ENCODE data around the gene EPS8L2.

Gene EPS8L2

DNA sequence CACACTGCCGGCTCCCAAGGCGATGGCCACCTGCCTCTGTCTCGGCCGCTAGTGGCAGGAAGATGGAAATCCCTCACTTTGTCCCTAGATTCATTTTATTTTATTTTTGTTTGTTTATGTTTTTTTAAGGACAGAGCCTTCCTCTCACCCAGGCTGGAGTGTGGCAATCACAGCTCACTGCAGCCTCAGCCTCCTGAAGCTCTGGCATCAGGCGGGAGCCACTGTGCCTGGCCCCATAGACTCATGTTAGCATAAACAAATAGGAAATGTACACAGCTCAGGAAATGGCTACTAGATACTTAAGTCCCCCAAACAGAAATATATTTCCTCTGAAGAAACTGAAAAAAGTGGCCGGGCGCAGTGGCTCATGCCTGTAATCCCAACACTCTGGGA, 6.9 kb upstream of the EPS8L2 start:
- peaks cover 7% of the 10 kb centered on the region for H3K36me3 ChIP-seq (ENCODE audit: control insufficient read depth, insufficient read depth, low read length)
- H3K9ac ChIP-seq (ENCODE audit: low read depth, low read length), result no peak overlapping the region
- no peak overlapping the region for H3K4me3 ChIP-seq (ENCODE audit: low read depth, low read length)
- H3K9me3 ChIP-seq (ENCODE audit: control insufficient read depth, insufficient read depth, low read length), result no peaks in the 10 kb centered on the region
- H3K4me1 ChIP-seq (ENCODE audit: control insufficient read depth, insufficient read depth, low read length), result peaks cover 11% of the 10 kb centered on the region
- H3K27me3 ChIP-seq (ENCODE audit: control insufficient read depth, insufficient read depth, low read length), result no peaks in the 10 kb centered on the region

DNA sequence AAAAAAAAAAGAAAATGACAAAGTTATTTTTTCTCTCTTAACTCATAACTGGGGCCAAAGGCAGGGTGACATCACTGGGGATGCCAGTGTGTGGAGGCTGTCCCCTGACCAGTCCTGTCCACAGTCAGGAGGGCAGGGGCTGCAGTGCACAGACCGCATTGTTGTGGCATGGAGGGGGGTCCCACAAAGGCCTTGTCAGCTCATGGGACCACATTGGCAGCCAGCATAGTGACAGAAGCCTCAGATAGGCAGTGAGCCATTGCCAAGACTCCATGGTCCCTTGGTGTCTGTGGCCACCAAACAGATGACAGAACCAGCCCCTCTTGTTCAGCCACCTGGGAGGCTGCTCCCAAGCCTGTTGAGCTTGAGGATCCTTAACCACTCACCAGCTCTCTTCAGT, 6.3 kb upstream of the EPS8L2 start:
- peaks cover 13% of the 10 kb centered on the region for H3K36me3 ChIP-seq (ENCODE audit: control insufficient read depth, insufficient read depth, low read length)
- H3K27me3 ChIP-seq (ENCODE audit: control insufficient read depth, insufficient read depth, low read length), result no peaks in the 10 kb centered on the region
- H3K9me3 ChIP-seq (ENCODE audit: control insufficient read depth, insufficient read depth, low read length), result no peaks in the 10 kb centered on the region
- no peak overlapping the region for H3K9ac ChIP-seq (ENCODE audit: low read depth, low read length)
- H3K4me1 ChIP-seq (ENCODE audit: control insufficient read depth, insufficient read depth, low read length), result peaks cover 11% of the 10 kb centered on the region
- H3K4me3 ChIP-seq (ENCODE audit: low read depth, low read length), result no peak overlapping the region

DNA sequence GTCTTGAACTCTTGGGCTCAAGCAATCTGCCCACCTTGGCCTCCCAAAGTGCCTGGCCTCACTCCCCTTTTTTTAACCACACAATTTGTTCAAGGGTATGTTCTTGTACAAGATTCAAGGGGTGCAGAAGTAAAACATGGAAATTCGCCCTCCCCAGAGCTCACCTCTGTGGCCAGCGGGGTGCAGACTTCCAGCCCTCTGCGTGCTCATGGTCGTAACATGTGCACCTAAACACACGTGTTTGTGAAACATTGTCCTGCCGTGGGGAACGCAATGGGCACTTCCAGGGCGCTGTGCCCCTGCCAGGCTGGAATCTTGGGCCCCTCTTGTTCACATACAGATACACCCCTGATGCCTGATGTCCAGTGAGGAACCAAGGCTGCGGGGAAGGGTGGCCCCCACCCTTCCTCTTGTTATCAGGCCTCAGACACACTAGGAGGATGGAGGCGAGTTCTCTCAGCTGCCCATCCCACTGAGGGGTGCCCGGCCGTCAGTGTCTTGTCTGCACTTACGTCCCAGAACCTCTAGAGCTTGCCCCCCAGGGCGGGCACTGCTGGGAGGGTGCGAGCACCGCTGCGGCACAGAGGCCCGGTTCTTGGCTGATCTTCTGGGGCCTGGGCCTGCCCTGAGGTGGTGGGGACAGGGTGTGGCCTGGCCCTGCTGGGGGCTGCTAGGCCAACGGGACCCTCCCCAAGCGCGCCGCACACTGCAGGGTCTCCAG, 4.1 kb upstream of the EPS8L2 start:
- H3K27me3 ChIP-seq (ENCODE audit: control insufficient read depth, insufficient read depth, low read length), result no peaks in the 10 kb centered on the region
- H3K4me1 ChIP-seq (ENCODE audit: control insufficient read depth, insufficient read depth, low read length), result peaks cover 11% of the 10 kb centered on the region
- H3K9me3 ChIP-seq (ENCODE audit: control insufficient read depth, insufficient read depth, low read length), result no peaks in the 10 kb centered on the region
- peaks cover 17% of the 10 kb centered on the region for H3K36me3 ChIP-seq (ENCODE audit: control insufficient read depth, insufficient read depth, low read length)
- H3K4me3 ChIP-seq (ENCODE audit: low read depth, low read length), result no peak overlapping the region
- no peak overlapping the region for H3K9ac ChIP-seq (ENCODE audit: low read depth, low read length)

DNA sequence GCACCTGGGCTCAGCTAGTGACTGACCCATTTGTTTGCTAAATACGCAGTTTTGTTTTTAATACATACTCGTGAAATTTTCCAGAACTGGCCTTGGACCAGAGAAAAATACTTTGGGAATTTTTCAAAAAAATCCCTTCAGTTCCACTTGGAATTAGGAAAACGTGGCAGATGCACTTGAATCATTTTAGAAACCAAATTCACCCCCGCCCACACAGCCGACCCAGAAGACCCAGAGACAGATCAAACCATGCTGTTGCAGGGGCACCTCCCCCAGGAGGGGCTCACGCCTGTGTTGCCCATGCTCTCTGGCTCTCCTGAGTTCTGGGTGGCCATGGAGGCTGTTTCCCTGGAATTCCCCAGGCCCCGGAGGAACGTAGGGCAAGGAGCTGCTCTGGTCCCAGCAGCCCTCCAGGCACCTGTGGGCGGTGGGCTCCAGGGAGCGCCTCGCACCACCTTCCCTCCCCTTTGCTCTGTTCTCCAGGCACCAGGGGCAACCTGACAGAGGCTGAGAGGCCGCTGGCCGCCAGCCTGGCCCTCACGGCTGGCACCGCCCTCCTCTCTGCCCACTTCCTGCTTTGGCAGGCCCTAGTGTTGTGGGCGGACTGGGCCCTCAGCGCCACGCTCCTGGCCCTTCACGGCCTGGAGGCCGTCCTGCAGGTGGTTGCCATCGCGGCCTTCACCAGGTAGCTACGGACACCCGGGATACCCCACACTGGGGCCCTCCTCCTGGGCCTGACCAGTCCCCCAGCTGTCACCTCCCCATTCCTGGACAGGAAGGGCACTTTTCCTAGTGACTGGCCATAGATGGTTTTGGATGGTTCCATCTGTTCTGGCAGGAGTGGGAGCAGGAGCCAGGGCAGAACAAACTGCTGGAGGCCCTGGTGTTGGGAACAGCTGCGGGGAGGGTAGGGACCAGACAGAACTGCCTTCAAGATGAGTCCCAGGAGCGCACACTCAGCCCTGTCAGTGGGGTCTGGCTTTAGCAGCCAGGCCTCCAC, 3.3 kb upstream of the EPS8L2 start:
- Histone ChIP-seq H3K27me3 (ENCODE audit: control insufficient read depth, insufficient read depth, low read length) (no peaks in the 10 kb centered on the region), H3K4me3 (ENCODE audit: low read depth, low read length) (no peak overlapping the region), H3K9ac (ENCODE audit: low read depth, low read length) (no peak overlapping the region), H3K4me1 (ENCODE audit: control insufficient read depth, insufficient read depth, low read length) (peaks cover 5% of the 10 kb centered on the region), H3K36me3 (ENCODE audit: control insufficient read depth, insufficient read depth, low read length) (peaks cover 20% of the 10 kb centered on the region), H3K9me3 (ENCODE audit: control insufficient read depth, insufficient read depth, low read length) (no peaks in the 10 kb centered on the region)

DNA sequence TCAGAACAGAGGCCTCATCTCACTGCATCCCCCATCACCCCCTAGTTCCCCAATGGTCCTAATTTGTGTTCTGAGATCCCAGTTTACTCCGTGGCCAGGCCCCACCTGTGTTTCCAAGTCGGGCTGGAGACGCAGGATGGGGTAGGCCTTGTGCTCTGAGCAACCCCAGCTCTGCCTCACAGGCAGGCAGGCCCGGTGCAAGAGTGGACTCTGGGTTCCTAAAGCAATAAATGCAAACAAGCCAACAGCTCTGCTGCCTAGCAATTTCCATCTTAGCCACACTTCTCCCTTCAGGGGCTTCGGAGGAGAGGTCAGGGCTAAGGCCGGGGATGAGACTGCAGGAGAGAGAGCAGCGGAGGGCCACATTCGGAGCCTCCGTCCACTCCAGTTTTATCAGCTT, 2.5 kb upstream of the EPS8L2 start:
- no peaks in the 10 kb centered on the region for H3K4me1 ChIP-seq (ENCODE audit: control insufficient read depth, insufficient read depth, low read length)

DNA sequence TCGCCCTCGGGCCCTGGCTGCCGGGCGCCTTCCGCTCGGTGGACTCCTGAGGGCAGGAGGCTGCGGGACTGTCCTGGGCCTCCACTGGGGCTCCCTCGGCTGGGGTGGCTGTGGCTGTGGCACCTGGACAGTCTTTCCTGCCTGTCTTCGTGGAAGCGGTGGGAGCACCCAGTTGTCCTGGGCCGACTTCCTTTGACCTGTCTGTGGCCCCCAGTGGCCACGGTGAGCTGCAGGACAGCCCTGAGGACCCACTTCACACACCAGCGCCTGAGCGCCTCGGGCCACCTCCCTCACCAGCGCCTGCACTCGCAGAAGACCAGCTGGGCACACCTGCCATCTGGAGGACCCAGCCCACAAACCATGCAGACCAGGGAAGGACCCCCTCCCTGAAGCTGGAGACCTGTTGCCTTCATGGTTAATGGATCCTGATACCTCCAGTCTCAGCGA, 1.8 kb upstream of the EPS8L2 start:
- H3K4me3 ChIP-seq (ENCODE audit: low read depth, low read length), result no peak overlapping the region
- no peak overlapping the region for H3K9ac ChIP-seq (ENCODE audit: low read depth, low read length)
- H3K4me1 ChIP-seq (ENCODE audit: control insufficient read depth, insufficient read depth, low read length), result no peaks in the 10 kb centered on the region
- peaks cover 17% of the 10 kb centered on the region for H3K36me3 ChIP-seq (ENCODE audit: control insufficient read depth, insufficient read depth, low read length)
- H3K27me3 ChIP-seq (ENCODE audit: control insufficient read depth, insufficient read depth, low read length), result no peaks in the 10 kb centered on the region
- H3K9me3 ChIP-seq (ENCODE audit: control insufficient read depth, insufficient read depth, low read length), result no peaks in the 10 kb centered on the region

More for the DNA sequence above, 2.5 kb upstream of the EPS8L2 start:
- H3K4me3 ChIP-seq (ENCODE audit: low read depth, low read length), result no peak overlapping the region
- no peak overlapping the region for H3K9ac ChIP-seq (ENCODE audit: low read depth, low read length)
- H3K9me3 ChIP-seq (ENCODE audit: control insufficient read depth, insufficient read depth, low read length), result no peaks in the 10 kb centered on the region
- peaks cover 20% of the 10 kb centered on the region for H3K36me3 ChIP-seq (ENCODE audit: control insufficient read depth, insufficient read depth, low read length)
- no peaks in the 10 kb centered on the region for H3K27me3 ChIP-seq (ENCODE audit: control insufficient read depth, insufficient read depth, low read length)

DNA sequence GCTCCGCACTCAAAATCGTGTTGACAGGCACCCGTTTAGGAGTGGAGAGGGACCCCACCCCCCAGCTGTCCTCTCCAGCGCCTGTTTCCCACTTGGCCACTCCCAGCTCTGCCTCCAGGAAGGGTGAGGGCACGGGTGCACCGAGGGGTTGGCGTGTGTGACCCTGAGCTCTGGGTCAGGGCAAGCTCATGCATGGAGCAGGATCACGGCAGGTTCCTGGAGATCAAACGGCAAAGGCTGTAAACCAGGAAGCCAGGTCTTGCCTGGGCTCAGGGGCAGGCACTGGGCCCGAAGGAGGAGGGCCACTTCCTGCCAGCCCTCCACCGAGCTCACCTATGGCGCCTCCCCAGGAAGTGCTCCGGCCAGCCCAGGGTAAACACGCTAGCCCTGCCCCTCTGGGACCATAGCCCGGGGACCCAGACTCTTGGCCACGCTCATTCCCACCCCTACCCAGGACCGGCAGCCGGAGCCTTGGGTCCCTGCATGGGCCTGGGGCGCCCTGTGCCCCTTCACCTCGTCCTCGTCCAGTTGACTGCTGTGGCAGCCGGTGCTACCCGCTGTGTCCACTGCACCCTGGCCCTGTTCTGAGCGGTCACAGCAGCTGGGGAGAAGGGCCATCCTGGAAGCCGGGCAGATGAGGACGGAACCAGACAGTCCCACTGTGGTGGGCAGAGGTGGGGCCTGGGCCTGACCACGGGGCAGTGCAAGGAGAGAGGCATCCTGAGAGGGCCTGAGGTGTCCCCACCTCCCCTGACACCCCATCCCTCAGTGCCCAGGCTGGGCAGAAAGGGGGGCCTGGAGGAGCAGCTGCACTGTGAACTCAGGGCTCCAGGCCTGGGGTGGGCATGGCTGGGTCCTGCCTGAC, 1.0 kb upstream of the EPS8L2 start:
- H3K36me3 ChIP-seq (ENCODE audit: control insufficient read depth, insufficient read depth, low read length), result peaks cover 17% of the 10 kb centered on the region
- no peaks in the 10 kb centered on the region for H3K9me3 ChIP-seq (ENCODE audit: control insufficient read depth, insufficient read depth, low read length)
- peaks cover 2% of the 10 kb centered on the region for H3K4me1 ChIP-seq (ENCODE audit: control insufficient read depth, insufficient read depth, low read length)
- no peaks in the 10 kb centered on the region for H3K27me3 ChIP-seq (ENCODE audit: control insufficient read depth, insufficient read depth, low read length)
- H3K9ac ChIP-seq (ENCODE audit: low read depth, low read length), result peak overlapping the region; percentile 12
- H3K4me3 ChIP-seq (ENCODE audit: low read depth, low read length), result peak overlapping the region; percentile 37

DNA sequence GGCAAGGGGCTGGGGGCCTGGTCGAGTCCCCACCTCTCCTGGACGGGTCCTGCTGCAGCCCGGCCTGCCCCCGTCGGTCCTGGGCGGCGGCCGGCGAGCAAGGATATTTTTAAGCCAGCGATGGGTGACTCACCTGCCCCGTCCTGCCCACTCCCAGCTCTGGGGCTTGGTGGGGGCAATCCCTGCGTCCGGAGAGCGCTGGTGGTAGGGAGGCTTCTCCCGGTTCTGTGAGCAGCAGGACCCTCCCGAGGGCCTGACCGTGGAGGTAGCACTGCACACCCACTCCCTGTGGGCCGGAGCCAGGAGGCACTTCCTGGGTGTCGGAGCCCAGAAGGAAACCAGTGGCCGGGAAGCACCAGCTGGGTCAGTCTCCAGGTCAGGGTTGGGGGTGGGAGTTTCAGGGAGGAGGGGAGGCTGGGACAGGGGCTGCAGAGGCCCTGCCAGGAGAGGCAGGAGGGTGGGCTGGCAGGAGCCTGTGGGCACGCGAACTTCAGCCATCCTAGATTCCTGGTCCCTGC, 467 bp downstream of the EPS8L2 start:
- H3K9me3 ChIP-seq (ENCODE audit: control insufficient read depth, insufficient read depth, low read length), result no peaks in the 10 kb centered on the region
- H3K4me3 ChIP-seq (ENCODE audit: low read depth, low read length), result peak overlapping the region; percentile 77
- peaks cover 4% of the 10 kb centered on the region for H3K4me1 ChIP-seq (ENCODE audit: control insufficient read depth, insufficient read depth, low read length)
- no peaks in the 10 kb centered on the region for H3K27me3 ChIP-seq (ENCODE audit: control insufficient read depth, insufficient read depth, low read length)
- peak overlapping the region; percentile 88 for H3K9ac ChIP-seq (ENCODE audit: low read depth, low read length)
- peaks cover 17% of the 10 kb centered on the region for H3K36me3 ChIP-seq (ENCODE audit: control insufficient read depth, insufficient read depth, low read length)

DNA sequence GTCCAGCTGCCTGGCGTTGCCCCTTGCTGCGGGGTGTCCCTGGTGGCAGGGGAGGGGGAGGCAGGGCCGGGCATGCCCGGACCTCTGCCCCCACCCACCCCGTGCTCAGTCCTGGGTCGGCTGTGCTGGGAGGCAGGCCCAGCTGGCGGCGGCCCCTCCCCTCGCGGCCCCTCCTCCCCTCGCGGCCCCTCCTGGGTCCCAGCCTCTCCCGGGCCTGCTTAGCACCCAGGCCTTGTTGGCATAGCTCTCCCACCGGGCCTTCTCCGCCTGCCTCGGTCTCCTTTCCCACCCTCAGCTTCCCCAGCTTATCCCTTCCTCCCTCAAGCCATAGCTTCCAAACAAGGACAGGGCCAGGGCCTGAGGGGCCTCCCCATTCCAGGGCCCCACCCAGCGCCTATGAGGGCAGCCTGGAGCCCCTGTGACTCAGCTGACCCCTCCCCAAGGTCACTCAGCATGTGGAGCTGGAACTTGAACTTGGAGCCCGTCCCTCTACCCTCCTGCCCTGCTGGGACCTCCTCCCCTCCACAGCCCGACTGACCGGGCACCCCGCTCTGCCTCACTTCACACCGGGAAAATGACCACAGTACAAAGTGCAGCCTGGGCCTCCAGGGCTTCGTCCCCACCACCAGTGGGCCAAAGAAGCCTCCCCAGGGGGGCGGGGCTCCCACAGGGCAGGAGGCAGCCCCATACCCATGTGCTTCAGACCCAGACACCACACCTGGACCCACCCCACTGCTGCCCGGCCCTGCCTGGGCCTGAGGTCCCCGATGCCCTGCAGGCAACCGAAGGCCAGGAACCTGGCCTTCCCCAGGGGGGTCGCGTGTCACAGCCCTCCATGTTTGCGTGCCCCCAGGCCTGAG, 1.2 kb downstream of the EPS8L2 start:
- H3K27me3 ChIP-seq (ENCODE audit: control insufficient read depth, insufficient read depth, low read length), result no peaks in the 10 kb centered on the region
- H3K9ac ChIP-seq (ENCODE audit: low read depth, low read length), result peak overlapping the region; percentile 88
- peak overlapping the region; percentile 77 for H3K4me3 ChIP-seq (ENCODE audit: low read depth, low read length)
- H3K36me3 ChIP-seq (ENCODE audit: control insufficient read depth, insufficient read depth, low read length), result peaks cover 17% of the 10 kb centered on the region
- peaks cover 4% of the 10 kb centered on the region for H3K4me1 ChIP-seq (ENCODE audit: control insufficient read depth, insufficient read depth, low read length)
- H3K9me3 ChIP-seq (ENCODE audit: control insufficient read depth, insufficient read depth, low read length), result no peaks in the 10 kb centered on the region

DNA sequence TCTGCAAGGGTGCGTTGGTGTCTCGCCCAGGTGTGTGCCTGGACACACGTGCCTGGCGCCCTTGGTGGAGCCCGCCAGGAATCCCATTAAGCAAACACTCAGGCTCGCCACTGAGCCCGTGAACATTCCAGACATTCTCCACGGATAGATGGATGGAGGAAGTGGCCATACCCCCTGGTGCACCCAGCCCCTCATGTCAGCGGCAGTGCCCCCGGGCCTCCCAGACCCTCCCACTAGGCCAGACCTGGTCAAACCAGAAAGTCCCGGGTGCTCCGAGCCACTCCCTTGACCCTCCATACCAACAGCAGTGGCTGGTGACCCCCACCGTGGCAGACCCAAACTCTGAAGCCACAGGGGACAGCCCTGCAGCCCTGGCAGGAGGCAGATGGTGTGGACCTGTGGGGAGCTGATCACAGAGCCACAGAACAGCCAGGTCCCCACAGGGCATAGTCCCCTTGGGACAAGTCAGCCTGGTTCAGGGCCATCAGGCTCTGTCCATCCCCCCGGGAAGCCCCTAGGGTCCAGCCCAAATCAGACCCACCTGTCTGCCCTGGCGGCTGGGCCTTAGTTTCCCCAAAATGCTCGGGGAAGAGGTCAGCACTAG, 1.9 kb downstream of the EPS8L2 start:
- H3K27me3 ChIP-seq (ENCODE audit: control insufficient read depth, insufficient read depth, low read length), result no peaks in the 10 kb centered on the region
- no peak overlapping the region for H3K4me3 ChIP-seq (ENCODE audit: low read depth, low read length)
- peaks cover 4% of the 10 kb centered on the region for H3K4me1 ChIP-seq (ENCODE audit: control insufficient read depth, insufficient read depth, low read length)
- H3K9me3 ChIP-seq (ENCODE audit: control insufficient read depth, insufficient read depth, low read length), result no peaks in the 10 kb centered on the region
- H3K9ac ChIP-seq (ENCODE audit: low read depth, low read length), result no peak overlapping the region
- H3K36me3 ChIP-seq (ENCODE audit: control insufficient read depth, insufficient read depth, low read length), result peaks cover 14% of the 10 kb centered on the region
